Right cardiac atrium (tissue), 5 donors: ENCODE measurements around the gene ADAM15. TPM values are rescaled to one million over a fixed set of nuclear protein-coding genes. Genes with fewer than 3 reads are reported as not detected.
A peak's percentile ranks its signal among the peaks of the same experiment; 100 is the strongest.

ENCODE experiments used
- ATAC-seq, 2 donors: fragments of 200-7000 bp; cut with Tn5 transposase; one replicate each; pipeline versions ENCODE4 v1.8.0 to v1.9.1; 2020; ENCODE audit warnings: moderate library complexity in 2 of 2, mild to moderate bottlenecking in 1 of 2
- DNase-seq, 3 donors: peaks; one replicate each; pipeline ENCODE4 v3.0.0-alpha.2; 2020
- H3K27ac ChIP-seq: one replicate; pipeline ENCODE4 v1.5.1; 2013; ENCODE audit warnings: mild to moderate bottlenecking, low read length, control low read depth, moderate library complexity
- H3K27me3 ChIP-seq: one replicate; pipeline ENCODE4 v1.6.1; 2013; ENCODE audit not compliant: control insufficient read depth, insufficient read depth
- H3K4me1 ChIP-seq: one replicate; pipeline ENCODE4 v1.6.1; 2013; ENCODE audit warnings: low read length; ENCODE audit not compliant: control insufficient read depth, insufficient read depth
- H3K4me3 ChIP-seq: one replicate; pipeline ENCODE4 v1.5.1; 2013; ENCODE audit warnings: low read length, control low read depth
- H3K9me3 ChIP-seq: one replicate; pipeline ENCODE4 v1.6.1; 2013; ENCODE audit warnings: low read length; ENCODE audit not compliant: control insufficient read depth
- WGBS: extraction: QIAGEN DNeasy Blood & Tissue Kit; methylation state at CpG from one replicate; pipeline ENCODE4 v1.1.7; 2013; 5-methylcytosine and 5-hydroxymethylcytosine counted together
- intact Hi-C, 4 donors: fragments of 100-400 bp; cut with DNase I; formaldehyde crosslinking; loops; one replicate each; pipeline versions ENCODE4 v1.11.0 to v1.14.0; 2022 to 2023
- long read RNA-seq, 4 donors: library from polyadenylated mRNA; unstranded; transcript quantifications; one replicate each; pipeline ENCODE4 v2.0.0, GENCODE V29; 2020 to 2021
- polyA plus RNA-seq: library from polyadenylated mRNA; stranded (reverse); fragments of 200-250 nt; gene quantifications from one replicate; pipeline ENCODE4 v1.2.3, GENCODE V29; 2013
- total RNA-seq, 4 donors: library from RNA; stranded (reverse); fragmentation: NEBNext Ultra II Directional; extraction: Animal tissue kit (Norgen Biotek cat#: 25700); gene quantifications; one replicate each; pipeline ENCODE4 v1.2.1, GENCODE V29; 2021
- donor health status: healthy with polysubstance abuse.
- donor health status: DM: no; HTN: yes; CAD: no.
- donor health status: DM: no; HTN: no; CAD: no.
- donor health status: DM: no; HTN: yes; CAD: no; lungs with severe emphysema.
- donor health status: DM: yes; HTN: yes; CAD: no.

ADAM15 gene, protein sequence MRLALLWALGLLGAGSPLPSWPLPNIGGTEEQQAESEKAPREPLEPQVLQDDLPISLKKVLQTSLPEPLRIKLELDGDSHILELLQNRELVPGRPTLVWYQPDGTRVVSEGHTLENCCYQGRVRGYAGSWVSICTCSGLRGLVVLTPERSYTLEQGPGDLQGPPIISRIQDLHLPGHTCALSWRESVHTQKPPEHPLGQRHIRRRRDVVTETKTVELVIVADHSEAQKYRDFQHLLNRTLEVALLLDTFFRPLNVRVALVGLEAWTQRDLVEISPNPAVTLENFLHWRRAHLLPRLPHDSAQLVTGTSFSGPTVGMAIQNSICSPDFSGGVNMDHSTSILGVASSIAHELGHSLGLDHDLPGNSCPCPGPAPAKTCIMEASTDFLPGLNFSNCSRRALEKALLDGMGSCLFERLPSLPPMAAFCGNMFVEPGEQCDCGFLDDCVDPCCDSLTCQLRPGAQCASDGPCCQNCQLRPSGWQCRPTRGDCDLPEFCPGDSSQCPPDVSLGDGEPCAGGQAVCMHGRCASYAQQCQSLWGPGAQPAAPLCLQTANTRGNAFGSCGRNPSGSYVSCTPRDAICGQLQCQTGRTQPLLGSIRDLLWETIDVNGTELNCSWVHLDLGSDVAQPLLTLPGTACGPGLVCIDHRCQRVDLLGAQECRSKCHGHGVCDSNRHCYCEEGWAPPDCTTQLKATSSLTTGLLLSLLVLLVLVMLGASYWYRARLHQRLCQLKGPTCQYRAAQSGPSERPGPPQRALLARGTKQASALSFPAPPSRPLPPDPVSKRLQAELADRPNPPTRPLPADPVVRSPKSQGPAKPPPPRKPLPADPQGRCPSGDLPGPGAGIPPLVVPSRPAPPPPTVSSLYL
- total RNA-seq: 100 to 1,000 TPM in 1 of 4 donors, 10 to 100 TPM in 3; 51.2 to 106 (median 63.6) TPM
- 68.4 TPM for polyA plus RNA-seq
- long read RNA-seq, donor 1, transcript ADAM15-201 (21 exons, 2,799 nt): major isoform, 28 of 70 reads
- long read RNA-seq, donor 1, partial matches to known transcripts: 24 of 70 reads
- long read RNA-seq, donor 1, other reads (novel, unspliced or antisense): 8 of 70 reads
- long read RNA-seq, donor 2, transcript ADAM15-201 (21 exons, 2,799 nt): major isoform, 28 of 73 reads
- long read RNA-seq, donor 2, transcript ADAM15-205 (20 exons, 2,732 nt): minor isoform, 15 of 73 reads
- long read RNA-seq, donor 2, partial matches to known transcripts: 10 of 73 reads
- long read RNA-seq, donor 2, other reads (novel, unspliced or antisense): 17 of 73 reads
- long read RNA-seq, donor 3, transcript ADAM15-205 (20 exons, 2,732 nt): minor isoform, 113 of 381 reads
- long read RNA-seq, donor 3, transcript ADAM15-203 (23 exons, 2,949 nt): minor isoform, 6 of 381 reads
- long read RNA-seq, donor 3, transcript ADAM15-201 (21 exons, 2,799 nt): major isoform, 124 of 381 reads
- long read RNA-seq, donor 3, transcript ADAM15-213 (2 exons, 525 nt): minor isoform, 5 of 381 reads
- long read RNA-seq, donor 3, partial matches to known transcripts: 72 of 381 reads
- long read RNA-seq, donor 3, other reads (novel, unspliced or antisense): 53 of 381 reads
- long read RNA-seq, donor 4, transcript ADAM15-201 (21 exons, 2,799 nt): major isoform, 30 of 54 reads
- long read RNA-seq, donor 4, partial matches to known transcripts: 8 of 54 reads
- long read RNA-seq, donor 4, other reads (novel, unspliced or antisense): 10 of 54 reads

- WGBS: under 1% methylated on average over 99 of the region's 99 CpGs
- intact Hi-C loops: no loop called here
- H3K9me3 ChIP-seq: no peaks in the 10 kb centered on the region
- ATAC-seq (peak; percentile 79 to 86), DNase-seq (peak; percentile 87 to 95 (median 93))
- peaks cover 3% of the 10 kb centered on the region for H3K4me1 ChIP-seq
- peak within 1 kb of the TSS; percentile 95 for H3K27ac ChIP-seq
- peak within 1 kb of the TSS; percentile 83 for H3K4me3 ChIP-seq
- no peaks in the 10 kb centered on the region for H3K27me3 ChIP-seq
These were observed at the start of gene ADAM15 for GRCh38 chr1:155050560-155051341. Gene ADAM15, plus strand, starts transcription at chr1:155051316. Its CDS starts 71 bp downstream, at chr1:155051387.

DNA sequence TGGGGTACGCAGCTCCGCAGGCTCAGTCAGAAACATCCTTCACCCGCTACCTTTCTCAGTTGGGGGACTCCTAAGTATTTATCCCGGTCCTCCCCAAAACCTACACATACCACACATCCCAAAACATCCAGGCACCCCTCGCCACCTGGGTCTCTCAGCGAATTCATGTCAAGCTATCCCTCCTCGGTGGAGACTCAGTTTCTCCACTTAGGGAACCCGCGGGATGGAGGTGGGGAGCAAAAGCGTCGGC lies 49.8 kb upstream of the ADAM15 start:
- DNase-seq: no peak
- intact Hi-C loops: no loop called here
- H3K27me3 ChIP-seq: no peaks in the 10 kb centered on the region
- WGBS: under 1% methylated on average over 11 of the region's 11 CpGs
- peak overlapping the region; percentile 87 for H3K4me3 ChIP-seq
- no peaks in the 10 kb centered on the region for H3K9me3 ChIP-seq
- H3K4me1 ChIP-seq: peaks cover 19% of the 10 kb centered on the region
- peak overlapping the region; percentile 73 for H3K27ac ChIP-seq
- no peak for ATAC-seq

GRCh38 chr1:155001675-155002463 lies 49.2 kb upstream of the ADAM15 start:
- DNase-seq: peak; percentile 100
- peaks cover 23% of the 10 kb centered on the region for H3K4me1 ChIP-seq
- under 1% methylated on average over 33 of the region's 38 CpGs for WGBS
- intact Hi-C loops: no loop called here
- H3K4me3 ChIP-seq: peak overlapping the region; percentile 87
- H3K9me3 ChIP-seq: no peaks in the 10 kb centered on the region
- peak overlapping the region; percentile 95 for H3K27ac ChIP-seq
- peak; percentile 89 for ATAC-seq
- no peaks in the 10 kb centered on the region for H3K27me3 ChIP-seq

DNA sequence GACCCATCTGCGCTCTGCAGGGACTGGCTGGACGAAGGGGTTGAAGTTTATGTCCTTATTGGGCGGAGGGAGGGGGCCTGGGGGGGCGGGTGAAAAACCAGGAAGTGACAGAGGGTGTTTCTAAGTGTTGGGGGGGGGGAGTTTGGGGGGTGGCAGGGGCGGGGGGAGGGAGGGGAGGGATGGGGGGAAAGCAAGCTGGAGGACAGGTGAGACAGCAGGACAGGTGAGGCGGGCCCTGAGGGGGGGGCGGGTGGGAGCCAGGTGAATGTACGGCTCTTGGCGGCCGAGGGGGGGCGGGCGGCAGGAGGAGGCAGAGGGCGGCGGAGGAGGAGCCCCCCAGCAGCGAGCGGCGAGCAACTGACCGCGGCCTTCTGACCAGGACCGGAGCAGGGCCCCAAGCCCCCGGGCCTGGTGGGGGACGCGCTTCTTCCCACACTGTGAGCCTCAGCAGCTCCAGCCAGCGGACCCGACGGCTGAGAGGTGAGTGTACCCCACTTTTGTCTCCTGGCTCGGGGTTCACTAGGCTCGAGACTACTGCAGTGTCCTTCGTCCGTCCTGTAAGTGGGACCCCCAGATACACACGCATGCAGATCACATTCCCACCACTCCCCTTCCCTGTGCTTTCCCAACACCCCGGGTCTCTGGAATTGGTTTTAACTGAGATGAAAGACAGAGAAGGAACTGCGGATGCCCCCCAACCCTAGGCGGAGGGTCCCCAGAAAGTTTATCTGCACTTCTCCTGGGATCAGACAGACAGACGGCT lies 48.5 kb upstream of the ADAM15 start, which contains the start of gene ZBTB7B:
Gene ZBTB7B, plus strand, starts transcription at position 339 of the 763 bp plus-strand sequence. CDS start 11,859 bp downstream, outside the sequence.
- ATAC-seq: peak; percentile 1 to 5
- H3K4me3 ChIP-seq: peak within 1 kb of the TSS; percentile 87
- H3K9me3 ChIP-seq: no peaks in the 10 kb centered on the region
- no peaks in the 10 kb centered on the region for H3K27me3 ChIP-seq
- WGBS: under 1% methylated on average over 34 of the region's 35 CpGs
- peak within 1 kb of the TSS; percentile 98 for H3K27ac ChIP-seq
- DNase-seq: peak; percentile 66 to 85 (median 81)
- intact Hi-C loops: no loop called here
- H3K4me1 ChIP-seq: peaks cover 23% of the 10 kb centered on the region

GRCh38 chr1:155003227-155003765 lies 47.8 kb upstream of the ADAM15 start:
- Histone ChIP-seq H3K4me1 (peaks cover 23% of the 10 kb centered on the region), H3K9me3 (no peaks in the 10 kb centered on the region), H3K27ac (peak overlapping the region; percentile 98), H3K4me3 (peak overlapping the region; percentile 87), H3K27me3 (no peaks in the 10 kb centered on the region)
- peak in 2 of 3 donors; percentile 72 to 77 for DNase-seq
- ATAC-seq: no peak
- under 1% methylated on average over 37 of the region's 37 CpGs for WGBS
- intact Hi-C loops: no loop called here

GRCh38 chr1:155003766-155004351 lies 47.3 kb upstream of the ADAM15 start:
- H3K27ac ChIP-seq: peak overlapping the region; percentile 98
- H3K9me3 ChIP-seq: no peaks in the 10 kb centered on the region
- under 1% methylated on average over 34 of the region's 34 CpGs for WGBS
- H3K4me1 ChIP-seq: peaks cover 22% of the 10 kb centered on the region
- H3K27me3 ChIP-seq: no peaks in the 10 kb centered on the region
- H3K4me3 ChIP-seq: peak overlapping the region; percentile 87
- DNase-seq (peak; percentile 83 to 91 (median 90)), ATAC-seq (peak; percentile 1 to 17)
- intact Hi-C loops: no loop called here

DNA sequence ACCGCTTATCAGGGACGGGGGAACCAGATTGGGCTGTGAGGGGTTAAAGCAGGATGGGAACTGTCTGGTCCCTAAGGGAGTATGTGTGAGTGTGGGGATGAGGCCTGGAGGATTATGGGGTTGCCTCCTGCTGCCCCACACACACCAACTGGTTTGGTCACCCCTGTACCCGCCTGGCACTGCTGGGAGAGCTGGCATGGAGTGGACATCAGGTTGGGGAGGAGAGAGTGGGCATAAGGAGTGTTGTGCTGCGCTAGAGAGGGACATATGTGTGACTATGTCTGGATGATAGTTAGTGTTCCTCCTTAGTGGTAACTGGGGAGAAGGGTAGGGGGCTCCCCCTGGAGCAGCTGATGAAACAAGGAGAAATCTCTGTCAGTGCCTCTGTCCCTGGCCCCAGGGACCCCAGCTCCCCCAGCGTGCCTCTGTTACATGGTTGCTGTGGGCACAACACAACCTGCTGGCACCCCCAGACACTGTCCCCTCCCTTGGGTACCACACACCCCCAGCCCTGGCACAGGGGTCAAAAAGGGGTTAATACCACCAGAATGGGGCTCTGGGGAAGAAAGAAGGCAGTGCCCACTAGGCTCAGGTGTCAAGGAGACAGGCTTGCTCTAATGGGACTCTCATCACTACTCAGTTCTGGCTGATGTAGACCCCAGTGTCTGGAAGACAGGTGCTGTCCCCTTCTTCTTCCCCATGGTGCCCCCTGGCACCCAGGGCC lies 46.6 kb upstream of the ADAM15 start:
- Histone ChIP-seq H3K4me1 (peaks cover 20% of the 10 kb centered on the region), H3K4me3 (peak overlapping the region; percentile 87), H3K27ac (peak overlapping the region; percentile 89), H3K27me3 (no peaks in the 10 kb centered on the region), H3K9me3 (no peaks in the 10 kb centered on the region)
- DNase-seq (peak in 1 of 3 donors; percentile 49), ATAC-seq (no peak)
- 35% methylated on average over 5 of the region's 5 CpGs for WGBS
- intact Hi-C loops: no loop called here
